HCT116 (cell line): ENCODE data around the gene TWF2. TPM values are rescaled to one million over a fixed set of nuclear protein-coding genes. Genes with fewer than 3 reads are reported as not detected.

Experiments used
- ATAC-seq: fragments of 200-7000 bp; cut with Tn5 transposase; 2 replicates; pipeline ENCODE4 v1.9.1; 2020; ENCODE audit warnings: mild to moderate bottlenecking, moderate library complexity
- BruUV-seq: library from RNA; stranded (reverse); fragments of 400-500 nt; replicated peaks from 2 replicates; lab custom pipeline; 2021; lab: Mats Ljungman, UMichigan
- CTCF ChIA-PET: fragments of 300-600 bp; sonication (Branson Sonifier 250); formaldehyde crosslinking; loops from one replicate; lab custom pipeline; 2021; ENCODE audit warnings: antibody characterized with exemption; lab: Charles Lee
- POLR2A ChIA-PET: fragments of 300-600, 350-600 bp; sonication (Branson Sonifier 250); formaldehyde crosslinking; loops from one replicate; lab custom pipeline; 2021; ENCODE audit warnings: antibody characterized with exemption; lab: Charles Lee
- RAD21 ChIA-PET, 2 experiments: fragments of 300-600 bp; sonication (Branson Sonifier 250); formaldehyde crosslinking; loops; one replicate each; lab custom pipeline; 2023; ENCODE audit warnings: low total read pairs in 2 of 2; ENCODE audit not compliant: uncharacterized antibody in 2 of 2, unreplicated experiment in 2 of 2, low non-redundant PET in 1 of 2; lab: Charles Lee
- DNase-seq: peaks from one replicate; pipeline ENCODE4 v3.0.0-alpha.2; 2010; ENCODE audit warnings: low read depth, low spot score
- H2AFZ ChIP-seq: fragments of 200-600 bp; shearing (Covaris generic), sonication (generic); 2 replicates; pipeline ENCODE4 v1.6.1; 2017; ENCODE audit warnings: low read depth, mixed run types, mixed read lengths, antibody characterized with exemption, low read length; ENCODE audit not compliant: poor library complexity, severe bottlenecking
- H3K27ac ChIP-seq: 2 replicates; pipeline ENCODE4 v1.5.1; 2012; ENCODE audit warnings: low read depth, low read length
- H3K27me3 ChIP-seq: fragments of 200-600 bp; sonication (generic); 2 replicates; pipeline ENCODE4 v1.6.1; 2016; ENCODE audit warnings: mixed run types, low read length, mixed read lengths; ENCODE audit not compliant: insufficient read depth
- H3K36me3 ChIP-seq, 2 experiments: fragments of 200-500 bp in 1 of 2; fragments of 200-600 bp in 1 of 2; sonication (Bioruptor generic) in 1 of 2; sonication (generic) in 1 of 2; 2 replicates each; pipeline versions ENCODE4 v1.5.1 to v1.6.1; 2014 to 2016; ENCODE audit warnings: low read length in 2 of 2, inconsistent platforms in 1 of 2, mixed read lengths in 1 of 2, mixed run types in 1 of 2; ENCODE audit not compliant: insufficient read depth in 2 of 2, control insufficient read depth in 1 of 2
- H3K4me1 ChIP-seq, 2 experiments: fragments of 200-600 bp in 1 of 2; sonication (generic) in 1 of 2; 2 replicates each; pipeline versions ENCODE4 v1.5.1 to v1.6.1; 2012 to 2017; ENCODE audit warnings: low read length in 2 of 2, inconsistent platforms in 1 of 2, mild to moderate bottlenecking in 1 of 2, mixed read lengths in 1 of 2, mixed run types in 1 of 2, moderate library complexity in 1 of 2; ENCODE audit not compliant: insufficient read depth in 2 of 2, control insufficient read depth in 1 of 2
- H3K4me2 ChIP-seq: fragments of 200-600 bp; sonication (generic); 2 replicates; pipeline ENCODE4 v1.6.1; 2017; ENCODE audit warnings: mixed run types, low read length, mixed read lengths
- H3K4me3 ChIP-seq, 2 experiments: fragments of 200-600 bp in 1 of 2; sonication (generic) in 1 of 2; replicated peaks in 1 of 2; 2 replicates each; pipeline ENCODE4 v1.5.1; 2011 to 2016; ENCODE audit warnings: low read length in 2 of 2, control low read depth in 1 of 2, low read depth in 1 of 2, mild to moderate bottlenecking in 1 of 2, mixed read lengths in 1 of 2, mixed run types in 1 of 2
- H3K79me2 ChIP-seq: fragments of 200-600 bp; sonication (generic); 2 replicates; pipeline ENCODE4 v1.6.1; 2017; ENCODE audit warnings: mild to moderate bottlenecking, mixed run types, low read length, moderate library complexity, mixed read lengths; ENCODE audit not compliant: insufficient read depth
- H3K9ac ChIP-seq: fragments of 200-600 bp; sonication (generic); 2 replicates; pipeline ENCODE4 v1.6.1; 2016; ENCODE audit warnings: low read length, mixed read lengths
- H3K9me2 ChIP-seq: fragments of 200-600 bp; sonication (generic), shearing (Covaris generic); 2 replicates; pipeline ENCODE4 v1.6.1; 2017; ENCODE audit warnings: mixed run types, mild to moderate bottlenecking, moderate library complexity; ENCODE audit not compliant: insufficient read depth
- H3K9me3 ChIP-seq, 2 experiments: fragments of 200-500 bp in 1 of 2; fragments of 200-600 bp in 1 of 2; sonication (Bioruptor generic) in 1 of 2; sonication (generic) in 1 of 2; 2 replicates each; pipeline ENCODE4 v1.6.1; 2014 to 2017; ENCODE audit warnings: low read length in 2 of 2, mixed read lengths in 2 of 2, inconsistent platforms in 1 of 2, low read depth in 1 of 2, mild to moderate bottlenecking in 1 of 2, mixed run types in 1 of 2, moderate library complexity in 1 of 2; ENCODE audit not compliant: control insufficient read depth in 1 of 2, insufficient read depth in 1 of 2
- H4K20me1 ChIP-seq: fragments of 200-600 bp; sonication (generic), shearing (Covaris generic); 2 replicates; pipeline ENCODE4 v1.6.1; 2017; ENCODE audit warnings: mixed run types, mild to moderate bottlenecking, moderate library complexity; ENCODE audit not compliant: insufficient read depth
- EGR1 ChIP-seq: IDR thresholded peaks from 2 replicates; pipeline ENCODE4 v1.6.1; 2012; ENCODE audit warnings: low read depth
- ELF1 ChIP-seq: IDR thresholded peaks from 2 replicates; pipeline ENCODE4 v1.6.1; 2012; ENCODE audit warnings: low read depth, borderline replicate concordance
- EZH2 ChIP-seq: fragments of 200-600 bp; sonication (generic); IDR thresholded peaks from 2 replicates; pipeline ENCODE4 v1.6.1; 2017; ENCODE audit warnings: antibody characterized with exemption, mixed run types
- FOSL1 ChIP-seq: IDR thresholded peaks from 2 replicates; pipeline ENCODE4 v1.6.1; 2012; ENCODE audit warnings: low read depth
- JUND ChIP-seq: IDR thresholded peaks from 2 replicates; pipeline ENCODE4 v1.6.1; 2012
- POLR2AphosphoS5 ChIP-seq: IDR thresholded peaks from 2 replicates; pipeline ENCODE4 v1.6.1; 2011; ENCODE audit warnings: mild to moderate bottlenecking, low read depth, low read length, moderate library complexity
- SIN3A ChIP-seq: IDR thresholded peaks from 2 replicates; pipeline ENCODE4 v1.6.1; 2012; ENCODE audit warnings: low read depth
- TCF7L2 ChIP-seq: IDR thresholded peaks from 2 replicates; pipeline ENCODE4 v1.7.0; 2011; ENCODE audit warnings: borderline replicate concordance, inconsistent platforms; ENCODE audit not compliant: insufficient read depth, insufficient read length; ENCODE audit errors: extremely low read depth
- YY1 ChIP-seq: IDR thresholded peaks from 2 replicates; pipeline ENCODE4 v1.6.1; 2011; ENCODE audit warnings: low read length, low read depth, moderate library complexity, mild to moderate bottlenecking; ENCODE audit not compliant: insufficient replicate concordance; ENCODE audit errors: extremely low read depth
- ZFX ChIP-seq: fragments of 450-650 bp; IDR thresholded peaks from 2 replicates; pipeline ENCODE4 v1.6.1; 2017
- ZNF274 ChIP-seq: fragments of 200-500 bp; sonication (Bioruptor generic); IDR thresholded peaks from 2 replicates; pipeline ENCODE4 v1.6.1; 2014; ENCODE audit warnings: mild to moderate bottlenecking, low read depth, low read length, inconsistent platforms
- intact Hi-C: fragments of 100-400 bp; cut with micrococcal nuclease; formaldehyde crosslinking; loops from 2 replicates; pipeline ENCODE4 v1.10.0; 2022
- total RNA-seq: library from RNA; stranded (reverse); gene quantifications from one replicate; pipeline ENCODE4 v1.2.1, GENCODE V29; 2021; ENCODE audit not compliant: unreplicated experiment
- TF ChIP-seq, protein P1 (sequence below): IDR thresholded peaks from 2 replicates; pipeline ENCODE4 v1.6.1; 2012
- TF ChIP-seq, protein P2 (sequence below): IDR thresholded peaks from 2 replicates; pipeline ENCODE4 v1.6.1; 2012; ENCODE audit warnings: low read depth

The TWF2 gene
- total RNA-seq, 1 experiment from 2014 or later = 100 TPM

DNA sequence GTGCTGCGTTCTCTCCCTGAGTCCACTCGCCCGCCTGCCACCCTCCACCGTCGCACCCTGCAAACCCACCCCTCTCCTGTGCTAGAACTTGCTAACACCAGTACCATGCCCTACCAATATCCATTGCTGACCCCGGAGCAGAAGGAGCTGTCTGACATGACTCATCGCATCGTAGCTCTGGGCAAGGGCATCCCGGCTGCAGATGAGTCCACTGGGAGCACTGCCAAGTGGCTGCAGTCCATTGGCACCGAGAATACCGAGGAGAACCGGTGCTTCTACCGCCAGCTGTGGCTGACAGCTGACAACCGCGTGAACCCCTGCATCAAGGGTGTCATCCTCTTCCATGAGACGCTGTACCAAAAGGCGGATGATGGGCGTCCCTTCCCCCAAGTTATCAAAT is 45.9 kb downstream of the TWF2 start:
- Histone ChIP-seq H3K9ac (no peak overlapping the region), H3K4me3 (no peak overlapping the region), H3K4me2 (peak overlapping the region; percentile 46), H3K4me1 (peaks cover 9 to 23% of the 10 kb centered on the region in 2 experiments), H3K9me2 (no peaks in the 10 kb centered on the region), H3K27ac (no peak overlapping the region), H3K27me3 (no peaks in the 10 kb centered on the region), H3K79me2 (peaks cover under 1% of the 10 kb centered on the region; the same call in 1 of the 2 replicates), H2AFZ (no peak overlapping the region), H4K20me1 (no peaks in the 10 kb centered on the region), H3K9me3 (no peaks in the 10 kb centered on the region), H3K36me3 (no peaks in the 10 kb centered on the region)
- TF ChIP-seq ZFX (no peak), SIN3A (no peak), JUND (no peak), POLR2AphosphoS5 (no peak), ELF1 (no peak), YY1 (no peak), EGR1 (no peak), TCF7L2 (no peak), EZH2 (no peak), FOSL1 (no peak), ZNF274 (no peak)
- TF ChIP-seq, protein P1, sequence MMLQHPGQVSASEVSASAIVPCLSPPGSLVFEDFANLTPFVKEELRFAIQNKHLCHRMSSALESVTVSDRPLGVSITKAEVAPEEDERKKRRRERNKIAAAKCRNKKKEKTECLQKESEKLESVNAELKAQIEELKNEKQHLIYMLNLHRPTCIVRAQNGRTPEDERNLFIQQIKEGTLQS = no peak
- TF ChIP-seq, protein P2, sequence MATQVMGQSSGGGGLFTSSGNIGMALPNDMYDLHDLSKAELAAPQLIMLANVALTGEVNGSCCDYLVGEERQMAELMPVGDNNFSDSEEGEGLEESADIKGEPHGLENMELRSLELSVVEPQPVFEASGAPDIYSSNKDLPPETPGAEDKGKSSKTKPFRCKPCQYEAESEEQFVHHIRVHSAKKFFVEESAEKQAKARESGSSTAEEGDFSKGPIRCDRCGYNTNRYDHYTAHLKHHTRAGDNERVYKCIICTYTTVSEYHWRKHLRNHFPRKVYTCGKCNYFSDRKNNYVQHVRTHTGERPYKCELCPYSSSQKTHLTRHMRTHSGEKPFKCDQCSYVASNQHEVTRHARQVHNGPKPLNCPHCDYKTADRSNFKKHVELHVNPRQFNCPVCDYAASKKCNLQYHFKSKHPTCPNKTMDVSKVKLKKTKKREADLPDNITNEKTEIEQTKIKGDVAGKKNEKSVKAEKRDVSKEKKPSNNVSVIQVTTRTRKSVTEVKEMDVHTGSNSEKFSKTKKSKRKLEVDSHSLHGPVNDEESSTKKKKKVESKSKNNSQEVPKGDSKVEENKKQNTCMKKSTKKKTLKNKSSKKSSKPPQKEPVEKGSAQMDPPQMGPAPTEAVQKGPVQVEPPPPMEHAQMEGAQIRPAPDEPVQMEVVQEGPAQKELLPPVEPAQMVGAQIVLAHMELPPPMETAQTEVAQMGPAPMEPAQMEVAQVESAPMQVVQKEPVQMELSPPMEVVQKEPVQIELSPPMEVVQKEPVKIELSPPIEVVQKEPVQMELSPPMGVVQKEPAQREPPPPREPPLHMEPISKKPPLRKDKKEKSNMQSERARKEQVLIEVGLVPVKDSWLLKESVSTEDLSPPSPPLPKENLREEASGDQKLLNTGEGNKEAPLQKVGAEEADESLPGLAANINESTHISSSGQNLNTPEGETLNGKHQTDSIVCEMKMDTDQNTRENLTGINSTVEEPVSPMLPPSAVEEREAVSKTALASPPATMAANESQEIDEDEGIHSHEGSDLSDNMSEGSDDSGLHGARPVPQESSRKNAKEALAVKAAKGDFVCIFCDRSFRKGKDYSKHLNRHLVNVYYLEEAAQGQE = no peak
- intact Hi-C loops = no loop called here
- ChIA-PET CTCF (no interaction called here), POLR2A (no interaction called here), RAD21 (no interaction called here)
- ATAC-seq = no peak
- BruUV-seq = no TSS peak
- no peak for DNase-seq
